NT2/D1 (cell line): ENCODE data around the gene CDRT4.

Source experiments
- DNase-seq: peaks from one replicate; pipeline ENCODE4 v3.0.0-alpha.2; 2011; ENCODE audit warnings: low read depth, low spot score
- H3K27me3 ChIP-seq: 2 replicates; pipeline ENCODE4 v1.6.0; 2011; ENCODE audit warnings: mild to moderate bottlenecking; ENCODE audit not compliant: insufficient read length, insufficient read depth
- H3K36me3 ChIP-seq: 2 replicates; pipeline ENCODE4 v1.6.1; 2011; ENCODE audit warnings: mild to moderate bottlenecking, low read length, mixed read lengths; ENCODE audit not compliant: insufficient read depth, insufficient read length
- H3K4me1 ChIP-seq: 2 replicates; pipeline ENCODE4 v1.5.1; 2011; ENCODE audit not compliant: insufficient read depth, insufficient read length
- H3K4me3 ChIP-seq: 2 replicates; pipeline ENCODE4 v1.5.1; 2011; ENCODE audit warnings: low read depth; ENCODE audit not compliant: insufficient read length
- H3K9ac ChIP-seq: 2 replicates; pipeline ENCODE4 v1.6.0; 2011; ENCODE audit warnings: low read depth; ENCODE audit not compliant: insufficient read length
- H3K9me3 ChIP-seq: 2 replicates; pipeline ENCODE4 v1.5.1; 2011; ENCODE audit warnings: mild to moderate bottlenecking, low read length; ENCODE audit not compliant: insufficient read depth
- SUZ12 ChIP-seq: IDR thresholded peaks from 2 replicates; pipeline ENCODE4 v1.6.1; 2011; ENCODE audit not compliant: insufficient read length, insufficient read depth; ENCODE audit errors: extremely low read depth
- YY1 ChIP-seq: IDR thresholded peaks from 2 replicates; pipeline ENCODE4 v1.6.1; 2011; ENCODE audit not compliant: insufficient read length, insufficient read depth
- ZNF274 ChIP-seq: IDR thresholded peaks from 2 replicates; pipeline ENCODE4 v1.6.1; 2011; ENCODE audit warnings: mild to moderate bottlenecking, low read depth, low read length

Gene CDRT4

GRCh38 chr17:15386083-15386482, 81.3 kb downstream of the CDRT4 start:
- Histone ChIP-seq H3K36me3 (no peaks in the 10 kb centered on the region), H3K9me3 (no peaks in the 10 kb centered on the region), H3K4me3 (no peak overlapping the region), H3K4me1 (no peaks in the 10 kb centered on the region), H3K27me3 (no peaks in the 10 kb centered on the region), H3K9ac (no peak overlapping the region)
- TF ChIP-seq YY1 = no peak
- TF ChIP-seq SUZ12 = no peak
- TF ChIP-seq ZNF274 = no peak
- DNase-seq = no peak
